UCSD-AML1 (cell line): ENCODE measurements around the gene CCDC33.

Experiments used
- DNase-seq: peaks from one replicate; lab custom pipeline; 2025; ENCODE audit not compliant: unreplicated experiment; lab: John Stamatoyannopoulos, UW

Gene CCDC33

GRCh38 chr15:74377831-74378766 is 142.0 kb downstream of the CCDC33 start:
- DNase-seq = no peak

GRCh38 chr15:74378848-74379247 is 142.7 kb downstream of the CCDC33 start:
- peak; percentile 85 for DNase-seq

- DNase-seq = no peak
These were observed 144.4 kb downstream of the CCDC33 start for GRCh38 chr15:74380361-74381189.

- DNase-seq = no peak
These were observed 145.0 kb downstream of the CCDC33 start for GRCh38 chr15:74381190-74381453.

GRCh38 chr15:74381481-74381880 is 145.4 kb downstream of the CCDC33 start:
- DNase-seq = no peak

GRCh38 chr15:74382004-74382816 is 146.1 kb downstream of the CCDC33 start:
- peak; percentile 88 for DNase-seq

GRCh38 chr15:74383286-74383685 is 147.2 kb downstream of the CCDC33 start:
- no peak for DNase-seq

GRCh38 chr15:74383695-74384565 is 147.8 kb downstream of the CCDC33 start:
- DNase-seq = no peak

GRCh38 chr15:74384566-74384880 is 148.4 kb downstream of the CCDC33 start:
- DNase-seq = no peak

- peak; percentile 54 for DNase-seq
These were observed 148.9 kb downstream of the CCDC33 start for GRCh38 chr15:74384881-74385643.

GRCh38 chr15:74385733-74386132 is 149.6 kb downstream of the CCDC33 start:
- DNase-seq = no peak
